ENCODE measurements around the gene MAPK8IP1.
"Not testable (repeated sequence)": the region's sequence is repeated elsewhere in the genome, so short reads cannot be mapped to it uniquely, and the experiment has no call there.

MAPK8IP1 gene

DNA sequence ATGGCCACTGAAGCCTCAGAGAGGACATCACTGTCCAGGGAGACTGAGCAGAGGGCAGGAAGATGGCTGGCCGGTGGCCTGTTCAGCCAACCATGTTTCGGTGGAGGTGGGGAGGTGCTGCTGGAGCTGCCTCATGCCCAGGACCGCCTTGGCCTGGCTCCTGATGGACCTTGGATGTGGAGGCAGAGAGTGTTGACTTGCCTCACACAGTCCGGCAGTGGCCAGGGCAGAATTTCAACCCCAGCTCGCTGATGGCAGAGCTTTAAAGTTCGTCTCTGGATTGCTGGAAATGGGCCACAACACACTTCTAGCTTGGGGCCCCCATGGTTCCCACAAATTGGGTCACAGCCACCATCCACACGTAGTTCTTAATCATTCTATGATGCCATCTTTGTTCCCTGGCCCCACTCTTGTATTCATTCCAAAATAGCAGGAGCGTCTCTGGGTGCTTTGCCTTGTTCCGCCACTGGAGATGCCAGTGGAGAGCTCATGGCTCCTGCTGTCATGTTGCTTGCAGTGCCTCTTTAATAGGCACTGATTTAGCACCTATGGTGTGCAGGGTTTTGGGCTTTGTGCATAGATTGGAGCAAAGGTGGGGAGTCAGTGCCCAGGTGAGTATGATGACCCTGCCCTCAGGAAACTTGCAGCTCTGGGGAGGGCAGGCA lies 5.6 kb downstream of the MAPK8IP1 start:
- no peak for DNase-seq (ENCODE audit: low read depth in 2 of 2)

DNA sequence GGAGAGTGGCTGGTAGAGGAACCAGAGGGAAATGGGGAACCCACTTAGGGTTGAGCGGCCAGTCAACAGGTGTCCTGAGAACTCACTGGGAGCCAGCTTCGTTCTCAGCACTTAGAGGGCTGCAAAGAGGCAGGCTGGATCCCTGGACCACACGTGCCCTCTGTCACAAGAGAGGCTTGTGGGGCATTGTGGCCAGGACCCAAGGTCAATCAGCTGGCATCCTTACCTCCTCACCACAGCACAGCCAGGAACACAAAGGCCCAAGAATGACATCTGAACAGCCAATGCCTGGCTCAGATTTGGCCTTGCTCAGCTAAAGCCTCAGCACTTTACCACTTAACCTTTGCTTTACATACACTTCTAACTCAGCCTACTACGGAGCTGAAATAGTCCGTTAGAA lies 7.4 kb downstream of the MAPK8IP1 start:
- no peak for DNase-seq (ENCODE audit: low read depth in 2 of 2)

DNA sequence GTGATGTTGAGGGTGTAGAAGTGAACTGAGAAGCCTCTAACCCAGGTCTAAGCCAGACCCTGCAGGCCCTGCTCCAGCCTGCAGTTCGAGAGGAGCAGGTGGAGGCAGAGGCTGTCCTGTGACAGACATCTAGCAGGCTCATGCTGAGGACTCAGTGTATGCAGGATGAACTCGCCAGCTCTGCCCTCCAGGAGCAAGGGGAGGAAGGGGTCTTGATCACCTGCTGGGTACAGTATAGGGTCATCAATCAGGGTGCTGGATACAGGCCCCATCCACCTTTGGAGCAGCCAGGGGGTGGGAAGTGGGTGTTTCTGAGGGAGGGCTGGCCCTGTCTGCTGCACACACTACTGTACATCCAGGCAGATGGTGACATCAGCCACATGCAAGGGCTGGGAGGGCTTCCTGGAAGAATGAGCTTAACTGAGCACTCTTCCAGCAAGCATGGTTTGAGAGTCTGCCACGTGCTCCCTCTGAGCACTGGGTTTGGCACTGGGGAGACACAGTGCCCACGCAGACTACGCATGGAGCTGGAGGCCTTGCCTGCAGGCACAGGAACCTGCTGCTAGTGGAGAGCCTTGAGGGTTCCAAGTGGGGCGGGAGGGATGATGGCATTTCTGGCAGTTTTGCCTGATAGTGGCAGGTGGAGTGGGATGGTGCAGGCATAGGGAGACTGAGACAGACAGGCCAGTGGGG lies 9.2 kb downstream of the MAPK8IP1 start:
- DNase-seq (ENCODE audit: low read depth in 2 of 2) = no peak

DNA sequence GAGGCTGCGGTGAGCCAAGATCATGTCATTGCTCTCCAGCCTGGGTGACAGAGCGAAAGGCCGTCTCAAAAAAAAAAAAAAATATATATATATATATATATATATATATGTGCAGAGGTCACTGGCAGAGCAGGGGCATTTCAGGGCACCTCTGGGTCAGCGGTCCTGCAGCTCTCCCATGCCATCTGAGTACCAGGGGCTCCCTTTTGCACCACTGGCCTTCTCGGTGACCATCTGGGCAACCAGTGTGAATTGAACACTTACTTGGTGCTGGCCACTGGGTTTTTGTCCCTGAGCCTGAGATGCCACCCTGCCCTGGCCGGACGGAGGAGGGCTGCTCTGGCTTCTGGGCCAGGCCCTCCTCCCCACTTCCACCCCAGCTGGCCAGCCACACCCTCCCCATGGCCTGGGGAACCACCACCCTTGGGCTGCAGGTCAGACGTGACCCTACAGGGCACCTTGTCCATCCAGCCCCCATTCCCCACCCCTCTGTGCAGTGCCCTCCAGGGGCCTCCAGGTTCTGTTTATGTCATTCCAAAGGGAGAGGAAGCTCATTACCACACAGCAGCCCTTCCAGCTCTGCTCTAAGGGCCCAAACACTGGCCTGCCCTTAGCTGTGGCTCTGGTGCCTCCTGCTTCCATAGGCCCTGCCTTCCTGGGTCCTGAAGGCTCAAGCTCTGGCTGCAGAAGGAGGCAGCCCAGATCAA lies 10.3 kb downstream of the MAPK8IP1 start:
- no peak for DNase-seq (ENCODE audit: low read depth in 2 of 2)

DNA sequence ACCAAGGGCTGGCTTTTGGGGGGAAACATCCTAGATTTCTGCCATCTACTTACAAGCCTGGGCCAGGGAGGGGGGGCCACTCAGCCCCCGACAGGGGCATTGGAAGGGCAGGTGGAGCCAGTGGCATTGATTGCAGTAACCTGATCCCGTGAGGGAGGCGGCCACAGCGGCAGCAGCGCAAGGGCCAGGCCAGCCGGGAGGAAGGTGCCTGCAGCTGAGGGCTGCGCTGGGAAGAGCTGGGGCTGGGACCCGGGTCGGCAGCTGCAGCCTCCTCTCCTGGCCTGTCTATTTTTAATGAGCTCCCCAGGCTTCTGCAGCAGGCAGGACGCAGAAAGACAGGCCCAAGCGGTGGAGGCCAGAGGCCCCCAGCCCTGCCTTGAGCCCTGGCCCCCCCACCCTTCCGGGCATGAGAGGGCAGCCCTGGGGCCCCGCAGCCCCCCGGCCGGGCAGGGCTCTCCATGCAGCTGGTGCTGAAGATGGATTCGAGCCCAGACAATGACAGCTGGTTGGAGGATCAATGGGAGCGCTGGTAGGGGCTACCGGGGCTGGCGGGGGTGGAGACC lies 11.1 kb downstream of the MAPK8IP1 start:
- no peak for DNase-seq (ENCODE audit: low read depth in 2 of 2)

DNA sequence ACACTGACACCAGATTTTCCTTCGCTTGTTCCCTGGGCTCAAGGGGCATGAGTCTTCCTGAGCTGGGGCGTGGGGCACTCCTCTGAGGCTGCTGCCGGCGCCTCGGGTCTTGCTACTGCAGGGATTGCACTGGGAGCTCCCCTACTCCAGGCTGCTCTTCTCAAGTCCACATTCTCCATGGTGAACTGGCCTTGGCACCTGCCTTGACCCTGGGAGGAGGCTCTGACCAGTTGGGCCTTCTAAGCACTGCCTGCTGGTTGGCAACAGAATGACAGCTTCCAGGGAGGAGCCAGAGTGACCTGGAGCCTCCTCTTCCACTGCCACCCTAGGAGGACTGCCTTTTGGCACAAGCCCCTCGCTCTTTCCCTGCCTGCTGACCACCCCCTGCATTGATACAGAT lies 12.1 kb downstream of the MAPK8IP1 start:
- DNase-seq (ENCODE audit: low read depth in 2 of 2) = no peak

DNA sequence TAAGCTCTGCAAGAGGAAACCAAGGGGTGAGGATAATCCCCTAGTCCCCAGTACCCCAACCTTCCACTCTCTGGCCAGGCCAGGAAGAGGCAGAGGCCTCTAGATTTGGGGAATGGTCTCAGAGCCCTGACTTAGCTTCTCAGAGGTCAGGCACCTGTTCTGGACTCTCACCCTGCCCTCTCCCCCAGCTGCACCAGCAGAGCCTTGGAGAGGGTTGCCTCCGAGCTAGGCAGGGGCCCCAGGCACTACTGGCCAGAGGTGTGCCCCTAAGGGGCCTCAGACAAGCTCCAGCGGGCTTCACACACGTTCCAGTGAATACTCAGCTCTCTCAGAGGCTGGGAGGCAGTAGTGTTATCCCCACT lies 13.6 kb downstream of the MAPK8IP1 start:
- DNase-seq (ENCODE audit: low read depth in 2 of 2) = no peak

DNA sequence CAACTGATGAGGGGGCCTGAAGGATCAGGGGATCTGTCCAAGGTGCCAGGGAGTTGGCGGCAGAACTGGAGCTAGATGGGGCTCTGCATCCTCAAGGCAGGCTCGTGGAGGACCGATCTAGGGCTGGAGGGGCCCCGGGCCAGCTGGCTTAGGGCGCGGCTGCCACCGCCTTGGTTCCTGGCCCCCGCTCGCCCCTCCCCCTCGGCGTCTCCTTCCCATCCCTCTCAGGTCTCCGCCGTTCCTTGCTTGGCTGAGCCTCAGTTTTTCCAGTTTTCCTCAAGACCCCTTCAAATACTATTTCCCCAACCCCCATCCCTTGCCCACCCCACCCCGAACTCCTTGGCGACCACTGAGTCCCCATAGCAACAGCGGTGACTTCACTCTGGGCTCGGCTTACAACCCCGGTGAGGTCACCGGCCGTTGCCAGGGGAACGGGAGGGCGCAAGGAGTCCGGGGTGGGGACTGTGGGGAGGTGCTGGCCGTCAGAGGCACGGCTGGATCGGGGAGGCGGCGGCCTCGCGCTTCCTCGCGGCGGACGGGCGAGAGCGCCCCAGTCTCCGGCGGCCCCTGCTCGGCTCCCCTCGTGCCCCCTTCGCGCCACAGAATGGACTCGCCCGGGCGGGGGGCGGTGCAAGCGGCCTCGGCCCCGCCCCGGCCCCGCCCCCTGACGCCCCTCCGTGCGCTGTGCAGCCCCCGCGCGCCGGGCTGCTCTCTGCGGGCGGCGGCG lies 14.2 kb downstream of the MAPK8IP1 start:
- DNase-seq (ENCODE audit: low read depth in 2 of 2) = peak; percentile 44

DNA sequence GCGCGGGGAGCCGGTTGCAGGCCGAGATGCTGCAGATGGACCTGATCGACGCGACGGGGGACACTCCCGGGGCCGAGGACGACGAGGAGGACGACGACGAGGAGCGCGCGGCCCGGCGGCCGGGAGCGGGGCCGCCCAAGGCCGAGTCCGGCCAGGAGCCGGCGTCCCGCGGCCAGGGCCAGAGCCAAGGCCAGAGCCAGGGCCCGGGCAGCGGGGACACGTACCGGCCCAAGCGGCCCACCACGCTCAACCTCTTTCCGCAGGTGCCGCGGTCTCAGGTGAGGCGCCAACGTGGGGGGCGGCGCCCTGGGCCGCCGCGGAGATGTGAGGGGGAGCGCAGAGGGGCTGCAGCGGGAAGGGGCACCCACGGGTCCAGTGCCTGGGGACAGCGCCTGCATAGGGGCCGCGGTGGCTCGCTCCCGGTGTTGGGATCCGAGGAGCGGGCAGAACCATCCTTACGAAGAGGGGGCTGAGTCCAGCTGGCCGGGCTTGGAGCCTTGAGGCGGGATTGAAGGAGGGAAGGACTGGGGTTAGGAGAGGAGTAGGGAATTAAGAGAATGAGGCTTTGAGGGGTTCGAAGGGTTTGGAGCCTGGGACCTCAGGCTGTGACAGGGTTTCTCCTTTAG lies 14.8 kb downstream of the MAPK8IP1 start:
- not testable (repeated sequence) for DNase-seq (ENCODE audit: low read depth in 2 of 2)

DNA sequence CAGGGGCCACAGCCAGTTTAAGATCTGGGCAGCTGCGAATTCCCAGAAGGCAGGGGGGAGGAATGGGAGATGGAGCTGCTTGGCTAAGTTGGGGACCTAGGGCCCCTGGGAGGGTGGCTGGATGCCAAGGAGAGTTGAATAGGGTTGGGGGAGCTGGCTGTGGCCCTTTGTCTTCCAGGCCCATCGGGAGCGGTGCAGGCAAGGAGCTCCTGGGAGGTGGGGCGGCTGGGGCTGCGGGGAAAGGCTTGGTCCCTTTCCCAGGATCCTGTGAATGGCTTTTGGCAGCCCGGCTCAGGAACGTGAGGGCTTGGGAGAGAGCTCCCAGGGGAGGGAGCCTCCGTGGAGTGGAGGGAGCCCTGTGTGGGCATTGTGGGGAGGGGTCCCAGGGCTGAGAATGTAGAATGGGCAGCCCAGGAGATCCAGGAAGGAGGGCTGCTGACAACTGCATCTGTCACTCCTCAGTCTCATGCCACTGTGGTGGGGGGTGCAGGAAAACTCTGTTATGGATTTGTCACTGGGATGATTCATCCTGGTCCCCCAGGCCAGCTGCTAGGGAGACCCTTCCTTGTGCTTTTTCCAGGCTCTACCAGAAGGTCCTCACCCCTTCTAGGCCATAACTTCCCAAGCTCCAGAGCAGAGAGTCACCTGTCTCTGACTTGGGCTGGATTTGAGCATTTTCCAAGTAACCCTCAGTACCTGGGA lies 15.6 kb downstream of the MAPK8IP1 start:
- no peak for DNase-seq (ENCODE audit: low read depth in 2 of 2)

DNA sequence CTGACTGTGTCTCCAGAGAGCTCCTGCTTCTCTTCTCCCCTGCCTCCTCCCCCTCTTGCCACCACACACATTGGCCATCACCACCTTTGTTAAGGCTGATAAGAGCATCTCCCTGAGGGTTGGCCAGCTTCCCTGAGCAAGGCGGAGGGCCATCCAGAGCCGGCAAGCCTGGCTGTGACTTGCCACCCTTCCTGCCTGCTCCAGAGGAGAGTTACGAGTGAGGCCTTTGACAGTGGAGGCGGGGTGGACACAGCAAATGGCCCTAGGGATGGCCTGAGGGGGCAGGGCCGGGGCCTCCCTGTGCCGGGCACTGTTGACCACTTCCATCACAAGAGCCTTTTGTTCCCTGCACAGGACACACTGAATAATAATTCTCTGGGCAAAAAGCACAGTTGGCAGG lies 16.2 kb downstream of the MAPK8IP1 start:
- no peak for DNase-seq (ENCODE audit: low read depth in 2 of 2)

DNA sequence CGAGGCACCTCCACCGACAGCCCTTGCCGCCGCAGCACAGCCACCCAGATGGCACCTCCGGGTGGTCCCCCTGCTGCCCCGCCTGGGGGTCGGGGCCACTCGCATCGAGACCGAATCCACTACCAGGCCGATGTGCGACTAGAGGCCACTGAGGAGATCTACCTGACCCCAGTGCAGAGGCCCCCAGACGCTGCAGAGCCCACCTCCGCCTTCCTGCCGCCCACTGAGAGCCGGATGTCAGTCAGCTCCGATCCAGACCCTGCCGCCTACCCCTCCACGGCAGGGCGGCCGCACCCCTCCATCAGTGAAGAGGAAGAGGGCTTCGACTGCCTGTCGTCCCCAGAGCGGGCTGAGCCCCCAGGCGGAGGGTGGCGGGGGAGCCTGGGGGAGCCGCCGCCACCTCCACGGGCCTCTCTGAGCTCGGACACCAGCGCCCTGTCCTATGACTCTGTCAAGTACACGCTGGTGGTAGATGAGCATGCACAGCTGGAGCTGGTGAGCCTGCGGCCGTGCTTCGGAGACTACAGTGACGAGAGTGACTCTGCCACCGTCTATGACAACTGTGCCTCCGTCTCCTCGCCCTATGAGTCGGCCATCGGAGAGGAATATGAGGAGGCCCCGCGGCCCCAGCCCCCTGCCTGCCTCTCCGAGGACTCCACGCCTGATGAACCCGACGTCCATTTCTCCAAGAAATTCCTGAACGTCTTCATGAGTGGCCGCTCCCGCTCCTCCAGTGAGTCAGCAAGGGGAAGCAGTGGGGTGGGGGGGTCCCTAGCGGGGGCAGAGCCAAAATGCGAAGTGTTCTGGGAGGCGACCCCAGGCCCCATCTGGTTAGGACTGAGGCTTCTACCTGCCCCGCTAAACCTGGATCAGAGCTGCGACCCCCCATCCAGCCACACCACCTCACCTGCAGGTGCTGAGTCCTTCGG lies 17.3 kb downstream of the MAPK8IP1 start:
- DNase-seq (ENCODE audit: low read depth in 2 of 2) = no peak

DNA sequence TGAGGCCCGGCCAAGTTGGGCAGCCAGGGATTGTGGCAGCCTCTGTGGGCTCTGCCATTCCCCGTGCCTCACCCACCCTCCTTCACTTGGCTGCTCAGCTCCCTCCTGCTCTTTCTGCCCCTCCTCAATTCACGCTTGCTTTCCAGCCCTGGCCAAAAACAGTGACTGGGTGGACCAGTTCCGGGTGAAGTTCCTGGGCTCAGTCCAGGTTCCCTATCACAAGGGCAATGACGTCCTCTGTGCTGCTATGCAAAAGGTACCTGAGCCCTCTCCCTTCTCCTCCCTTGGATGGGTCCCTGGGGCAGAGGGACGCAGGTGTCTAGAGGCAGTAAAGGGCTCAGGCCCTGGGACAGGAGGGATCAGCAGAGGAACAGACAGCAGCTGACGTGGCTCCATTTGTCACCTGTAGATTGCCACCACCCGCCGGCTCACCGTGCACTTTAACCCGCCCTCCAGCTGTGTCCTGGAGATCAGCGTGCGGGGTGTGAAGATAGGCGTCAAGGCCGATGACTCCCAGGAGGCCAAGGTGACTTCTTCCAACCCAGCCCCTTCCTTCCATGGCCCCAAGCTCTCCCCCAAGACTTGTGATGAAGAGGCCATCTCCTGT lies 19.0 kb downstream of the MAPK8IP1 start:
- no peak for DNase-seq (ENCODE audit: low read depth in 2 of 2)

DNA sequence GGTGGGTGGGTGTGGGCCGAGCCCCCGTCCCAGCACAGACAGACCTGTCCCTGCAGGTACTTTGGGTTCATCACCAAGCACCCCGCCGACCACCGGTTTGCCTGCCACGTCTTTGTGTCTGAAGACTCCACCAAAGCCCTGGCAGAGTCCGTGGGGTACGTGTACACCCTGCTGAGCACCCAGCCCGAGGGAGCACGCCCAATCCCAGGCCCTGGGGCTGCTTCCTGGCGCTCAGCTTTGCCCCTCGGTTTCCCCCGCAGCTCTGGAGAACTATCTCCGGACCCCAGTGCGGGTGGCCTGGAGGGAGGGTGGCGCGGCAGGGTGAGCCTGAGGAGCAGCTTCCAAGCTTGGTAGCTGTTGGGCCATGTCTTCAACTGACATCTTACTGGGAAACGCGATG lies 19.6 kb downstream of the MAPK8IP1 start:
- DNase-seq (ENCODE audit: low read depth in 2 of 2) = no peak

DNA sequence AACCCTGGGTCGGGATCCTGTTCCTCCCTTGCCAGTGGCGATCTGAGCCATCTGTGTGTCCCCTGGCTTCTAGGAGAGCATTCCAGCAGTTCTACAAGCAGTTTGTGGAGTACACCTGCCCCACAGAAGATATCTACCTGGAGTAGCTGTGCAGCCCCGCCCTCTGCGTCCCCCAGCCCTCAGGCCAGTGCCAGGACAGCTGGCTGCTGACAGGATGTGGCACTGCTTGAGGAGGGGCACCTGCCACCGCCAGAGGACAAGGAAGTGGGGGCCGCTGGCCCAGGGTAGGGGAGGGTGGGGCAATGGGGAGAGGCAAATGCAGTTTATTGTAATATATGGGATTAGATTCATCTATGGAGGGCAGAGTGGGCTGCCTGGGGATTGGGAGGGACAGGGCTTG lies 20.1 kb downstream of the MAPK8IP1 start:
- not testable (repeated sequence) for DNase-seq (ENCODE audit: low read depth in 2 of 2)

DNA sequence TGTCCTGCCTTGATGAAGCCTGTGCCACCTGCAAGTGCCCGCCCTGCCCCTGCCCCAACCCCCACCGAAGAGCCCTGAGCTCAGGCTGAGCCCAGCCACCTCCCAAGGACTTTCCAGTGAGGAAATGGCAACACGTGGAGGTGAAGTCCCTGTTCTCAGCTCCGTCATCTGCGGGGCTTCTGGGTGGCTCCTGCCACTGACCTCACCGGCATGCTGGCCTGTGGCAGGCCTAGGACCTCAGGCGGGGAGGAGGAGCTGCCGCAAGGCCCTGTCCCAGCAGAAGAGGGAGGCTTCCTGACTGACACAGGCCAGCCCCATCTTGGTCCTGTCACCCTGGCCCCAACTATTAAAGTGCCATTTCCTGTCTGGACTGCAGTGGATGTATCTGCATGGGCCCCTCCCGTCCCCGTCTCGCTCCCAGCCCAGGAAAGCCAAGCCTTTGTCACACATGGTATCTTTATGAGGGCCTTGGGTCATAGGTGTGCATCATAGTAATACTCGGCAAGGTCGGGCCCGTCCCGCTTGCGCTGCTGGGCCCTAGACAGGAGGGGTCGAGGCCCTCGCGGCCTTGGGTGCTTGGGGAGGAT lies 20.7 kb downstream of the MAPK8IP1 start:
- no peak for DNase-seq (ENCODE audit: low read depth in 2 of 2)

DNA sequence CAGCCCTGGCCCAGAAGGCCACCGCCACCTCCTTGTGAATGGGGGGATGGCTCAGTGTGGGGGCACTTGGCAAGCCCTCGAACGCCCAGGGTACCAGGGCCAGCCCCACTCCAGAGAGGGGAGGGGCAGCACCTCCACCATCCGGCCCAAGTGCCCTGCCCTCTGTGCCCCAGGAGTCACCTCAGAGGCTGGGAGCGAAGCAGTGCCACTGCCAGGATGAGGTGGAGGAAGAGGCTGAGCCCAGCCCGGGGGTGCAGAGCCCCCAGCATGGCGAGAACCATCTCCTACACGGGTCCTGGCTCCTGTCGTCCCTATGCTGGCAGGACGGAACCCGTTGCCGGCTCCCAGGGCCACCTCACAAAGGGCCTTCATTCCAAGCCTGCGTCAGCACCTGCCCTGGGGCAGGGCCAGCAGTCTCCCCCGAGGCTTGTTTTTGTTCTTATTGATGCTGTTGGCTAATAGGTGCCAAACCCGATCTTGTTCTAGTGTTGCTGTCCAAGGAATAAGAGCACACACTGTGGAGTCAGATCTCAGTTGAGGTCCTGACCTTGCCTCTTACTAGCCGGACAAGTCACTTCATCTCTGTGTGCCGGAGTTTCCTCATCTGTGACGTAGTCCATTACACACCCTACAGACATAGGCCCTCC lies 21.6 kb downstream of the MAPK8IP1 start, which contains the start of gene FREY1:
Gene FREY1 (minus strand): TSS at position 307 of the 647 bp plus-strand sequence. CDS start 26 bp downstream, at position 281.
- no peak for DNase-seq (ENCODE audit: low read depth in 2 of 2)

DNA sequence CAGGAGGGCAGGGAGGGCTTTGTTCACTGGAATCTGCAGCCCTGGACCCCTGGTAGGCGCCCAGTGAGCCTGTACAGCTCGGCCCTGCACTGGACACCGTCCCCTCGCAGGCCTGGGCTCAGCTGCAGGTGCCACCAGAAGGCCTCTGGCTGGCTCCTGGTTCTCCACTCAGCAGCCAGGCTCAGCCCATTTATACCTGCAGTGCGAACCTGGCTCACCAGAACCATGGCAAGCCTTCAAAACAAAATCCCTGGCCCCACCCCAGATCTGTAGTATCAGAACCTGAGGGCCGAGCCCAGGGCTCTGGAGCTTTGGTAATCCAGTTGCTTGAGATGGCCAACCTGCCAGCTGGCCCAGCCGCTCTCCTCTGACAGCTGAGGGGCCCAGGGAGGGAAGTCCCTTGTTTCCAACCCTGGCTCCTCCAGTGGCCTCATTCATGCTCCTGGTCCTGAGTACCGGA lies 22.5 kb downstream of the MAPK8IP1 start:
- no peak for DNase-seq (ENCODE audit: low read depth in 2 of 2)
